ENCODE results near the gene ROBO1. TPM values are rescaled to one million over a fixed set of nuclear protein-coding genes. Genes with fewer than 3 reads are reported as not detected.

ROBO1 gene
- total and polyA plus RNA-seq, 2 donors (not counting 3 experiments of a cell fraction or from before 2014, with no cell fraction given): 5.9 to 14.2 TPM

GRCh38 chr3:79041621-79042020 lies 726.2 kb downstream of the ROBO1 start:
- dilution Hi-C loops (cut with MboI; ENCODE audit: extremely low pct_ligation_motif_present, low sequenced_read_pairs): no loop called here
- no TSS peak for BruUV-seq (replicated peaks)
- no peak overlapping the region for H3K9ac ChIP-seq (replicated peaks; ENCODE audit: extremely low read depth, insufficient read depth, low read length)
- H3K36me3 ChIP-seq (ENCODE audit: control insufficient read depth in 2 of 2, extremely low read depth in 1 of 2, insufficient read depth in 2 of 2, low read length in 2 of 2): no peaks in the 10 kb centered on the region
- no peak overlapping the region for H3K27ac ChIP-seq (ENCODE audit: insufficient read depth, low read depth, low read length)
- no peaks in the 10 kb centered on the region for H3K9me1 ChIP-seq (replicated peaks; ENCODE audit: control insufficient read depth, extremely low read depth, insufficient read depth, low read length)
- no peak for FAIRE-seq
- CTCF ChIA-PET: no interaction called here
- TF ChIP-seq POLR2AphosphoS5 (IDR thresholded peaks at IDR 0.05; ENCODE audit: insufficient read depth, low read depth, low read length): no peak
- H3K9me3 ChIP-seq (replicated peaks; ENCODE audit: control insufficient read depth, insufficient read depth, low read length): no peaks in the 10 kb centered on the region
- intact Hi-C loops (cut with micrococcal nuclease): no loop called here
- no peak overlapping the region for H3K4me3 ChIP-seq (replicated peaks in 1 of 3; ENCODE audit: insufficient read depth in 1 of 3, low read depth in 1 of 3, low read length in 3 of 3)
- no peaks in the 10 kb centered on the region for H3K4me1 ChIP-seq (ENCODE audit: control insufficient read depth, extremely low read depth, insufficient read depth, low read length)
- no peaks in the 10 kb centered on the region for H3K27me3 ChIP-seq (ENCODE audit: control insufficient read depth in 2 of 2, insufficient read depth in 2 of 2, low read length in 2 of 2)
- no peaks in the 10 kb centered on the region for H3K79me2 ChIP-seq (ENCODE audit: control insufficient read depth, insufficient read depth, low read length)
- no peak for DNase-seq (ENCODE audit: low read depth, low spot score)
- H3K4me2 ChIP-seq (ENCODE audit: insufficient read depth, low read length): no peak overlapping the region
- POLR2A ChIA-PET: no interaction called here
- no peak overlapping the region for H2AFZ ChIP-seq (ENCODE audit: low read depth, low read length)
- H4K20me1 ChIP-seq (replicated peaks; ENCODE audit: control insufficient read depth, extremely low read depth, insufficient read depth, low read length): no peaks in the 10 kb centered on the region

DNA sequence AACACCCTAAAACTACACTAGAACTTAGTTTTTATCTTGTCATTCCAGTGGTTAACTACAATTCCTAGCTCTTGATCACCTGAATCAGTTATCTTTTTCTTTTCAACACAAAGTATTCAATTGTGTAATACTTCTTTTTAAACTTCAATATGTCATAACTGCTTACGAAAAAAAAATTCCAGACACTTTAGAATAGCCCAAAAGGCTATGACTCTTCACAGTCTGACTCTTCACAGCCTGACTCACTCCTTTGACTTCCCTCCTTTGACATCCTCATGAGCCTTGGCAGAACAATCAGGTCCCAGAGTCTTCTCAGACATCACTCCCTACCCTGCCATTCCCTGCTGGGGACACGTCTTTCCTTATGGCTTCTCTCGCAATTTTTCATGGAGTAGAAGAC lies 727.1 kb downstream of the ROBO1 start:
- H3K9me1 ChIP-seq (replicated peaks; ENCODE audit: control insufficient read depth, extremely low read depth, insufficient read depth, low read length): no peaks in the 10 kb centered on the region
- no peaks in the 10 kb centered on the region for H3K36me3 ChIP-seq (ENCODE audit: control insufficient read depth in 2 of 2, extremely low read depth in 1 of 2, insufficient read depth in 2 of 2, low read length in 2 of 2)
- no peaks in the 10 kb centered on the region for H3K9me3 ChIP-seq (replicated peaks; ENCODE audit: control insufficient read depth, insufficient read depth, low read length)
- no TSS peak for BruUV-seq (replicated peaks)
- no peaks in the 10 kb centered on the region for H3K27me3 ChIP-seq (ENCODE audit: control insufficient read depth in 2 of 2, insufficient read depth in 2 of 2, low read length in 2 of 2)
- no peak for FAIRE-seq
- ChIA-PET CTCF (interaction anchor here (1.0 to 1.4 kb wide), 2 partner anchors 45 to 321 kb away, joined by 3 to 4 read pairs; no protein-coding TSS in a partner anchor), POLR2A (interaction anchor here (0.7 kb wide), 1 partner anchor 21 kb away, joined by 3 read pairs; no protein-coding TSS in a partner anchor)
- H3K4me3 ChIP-seq (replicated peaks in 1 of 3; ENCODE audit: insufficient read depth in 1 of 3, low read depth in 1 of 3, low read length in 3 of 3): no peak overlapping the region
- dilution Hi-C loops (cut with MboI; ENCODE audit: extremely low pct_ligation_motif_present, low sequenced_read_pairs): no loop called here
- TF ChIP-seq FOS (IDR thresholded peaks at IDR 0.05; ENCODE audit: borderline replicate concordance, insufficient read depth, low read length) (no peak), MYC (IDR thresholded peaks at IDR 0.05; ENCODE audit: low read depth, low read length) (no peak), GATA2 (IDR thresholded peaks at IDR 0.05; ENCODE audit: insufficient read depth, insufficient read length, low read depth, low read length) (no peak), POLR2AphosphoS5 (IDR thresholded peaks at IDR 0.05; ENCODE audit: insufficient read depth, low read depth, low read length) (no peak), MAX (IDR thresholded peaks at IDR 0.05; ENCODE audit: insufficient read depth, insufficient read length) (no peak), POLR2A (IDR thresholded peaks at IDR 0.05; ENCODE audit: low read depth, low read length) (no peak), JUN (IDR thresholded peaks at IDR 0.05; ENCODE audit: borderline replicate concordance, insufficient read depth, insufficient read length, low read depth) (no peak), EZH2 (IDR thresholded peaks at IDR 0.05; ENCODE audit: borderline replicate concordance, low read depth, low read length, severe bottlenecking) (no peak)
- TF ChIP-seq, protein P1, sequence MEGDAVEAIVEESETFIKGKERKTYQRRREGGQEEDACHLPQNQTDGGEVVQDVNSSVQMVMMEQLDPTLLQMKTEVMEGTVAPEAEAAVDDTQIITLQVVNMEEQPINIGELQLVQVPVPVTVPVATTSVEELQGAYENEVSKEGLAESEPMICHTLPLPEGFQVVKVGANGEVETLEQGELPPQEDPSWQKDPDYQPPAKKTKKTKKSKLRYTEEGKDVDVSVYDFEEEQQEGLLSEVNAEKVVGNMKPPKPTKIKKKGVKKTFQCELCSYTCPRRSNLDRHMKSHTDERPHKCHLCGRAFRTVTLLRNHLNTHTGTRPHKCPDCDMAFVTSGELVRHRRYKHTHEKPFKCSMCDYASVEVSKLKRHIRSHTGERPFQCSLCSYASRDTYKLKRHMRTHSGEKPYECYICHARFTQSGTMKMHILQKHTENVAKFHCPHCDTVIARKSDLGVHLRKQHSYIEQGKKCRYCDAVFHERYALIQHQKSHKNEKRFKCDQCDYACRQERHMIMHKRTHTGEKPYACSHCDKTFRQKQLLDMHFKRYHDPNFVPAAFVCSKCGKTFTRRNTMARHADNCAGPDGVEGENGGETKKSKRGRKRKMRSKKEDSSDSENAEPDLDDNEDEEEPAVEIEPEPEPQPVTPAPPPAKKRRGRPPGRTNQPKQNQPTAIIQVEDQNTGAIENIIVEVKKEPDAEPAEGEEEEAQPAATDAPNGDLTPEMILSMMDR (IDR thresholded peaks at IDR 0.05; ENCODE audit: extremely low read depth in 1 of 2, insufficient read depth in 1 of 2, low read depth in 1 of 2, low read length in 2 of 2): no peak
- H2AFZ ChIP-seq (ENCODE audit: low read depth, low read length): no peak overlapping the region
- no peak overlapping the region for H3K4me2 ChIP-seq (ENCODE audit: insufficient read depth, low read length)
- intact Hi-C loops (cut with micrococcal nuclease): no loop called here
- no peak overlapping the region for H3K27ac ChIP-seq (ENCODE audit: insufficient read depth, low read depth, low read length)
- DNase-seq (ENCODE audit: low read depth, low spot score): no peak
- H4K20me1 ChIP-seq (replicated peaks; ENCODE audit: control insufficient read depth, extremely low read depth, insufficient read depth, low read length): no peaks in the 10 kb centered on the region
- H3K9ac ChIP-seq (replicated peaks; ENCODE audit: extremely low read depth, insufficient read depth, low read length): no peak overlapping the region
- no peaks in the 10 kb centered on the region for H3K79me2 ChIP-seq (ENCODE audit: control insufficient read depth, insufficient read depth, low read length)
- H3K4me1 ChIP-seq (ENCODE audit: control insufficient read depth, extremely low read depth, insufficient read depth, low read length): no peaks in the 10 kb centered on the region

All from endothelial cell of umbilical vein (primary cell).